Astrocyte of the cerebellum (primary cell): Measurements from ENCODE around the gene FUT1.
"Not testable (repeated sequence)": the region's sequence is repeated elsewhere in the genome, so short reads cannot be mapped to it uniquely, and the experiment has no call there.

ENCODE experiments used
- DNase-seq: peaks from one replicate; pipeline ENCODE4 v3.0.0-alpha.2; 2011; ENCODE audit warnings: low read depth
- H3K4me3 ChIP-seq: 2 replicates; pipeline ENCODE4 v1.5.1; 2011; ENCODE audit warnings: mild to moderate bottlenecking, low read depth, low read length, moderate library complexity
- in situ Hi-C: cut with HindIII; loops from 2 replicates; pipeline ENCODE4 v1.10.0; 2017; ENCODE audit warnings: low sequenced_read_pairs
- TF ChIP-seq, protein P1 (sequence below): IDR thresholded peaks from 2 replicates; pipeline ENCODE4 v1.5.1; 2012; ENCODE audit warnings: low read length, low read depth, moderate library complexity, mild to moderate bottlenecking; ENCODE audit errors: missing control alignments

FUT1 gene

DNA sequence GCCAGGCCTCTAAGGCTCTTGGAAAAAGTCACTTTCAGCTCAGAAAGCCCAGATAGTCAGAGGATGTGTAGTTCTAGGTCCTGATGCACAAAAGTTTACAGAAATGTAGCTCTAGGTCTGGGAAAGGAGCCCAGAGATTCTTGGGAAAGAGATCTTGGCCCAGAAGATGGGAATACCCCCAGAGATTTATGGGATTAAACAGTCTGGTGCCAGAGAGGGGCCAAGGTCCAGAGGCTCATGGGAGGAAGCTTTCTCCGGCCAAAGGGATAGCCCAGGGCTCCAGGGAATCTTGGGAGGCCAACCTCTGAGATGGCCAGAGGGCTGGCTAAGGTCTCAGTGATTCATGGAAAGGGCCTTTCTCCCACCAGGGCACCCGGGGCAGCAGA lies 43.2 kb upstream of the FUT1 start:
- H3K4me3 ChIP-seq, result no peak overlapping the region
- no peak for DNase-seq
- TF ChIP-seq, protein P1, sequence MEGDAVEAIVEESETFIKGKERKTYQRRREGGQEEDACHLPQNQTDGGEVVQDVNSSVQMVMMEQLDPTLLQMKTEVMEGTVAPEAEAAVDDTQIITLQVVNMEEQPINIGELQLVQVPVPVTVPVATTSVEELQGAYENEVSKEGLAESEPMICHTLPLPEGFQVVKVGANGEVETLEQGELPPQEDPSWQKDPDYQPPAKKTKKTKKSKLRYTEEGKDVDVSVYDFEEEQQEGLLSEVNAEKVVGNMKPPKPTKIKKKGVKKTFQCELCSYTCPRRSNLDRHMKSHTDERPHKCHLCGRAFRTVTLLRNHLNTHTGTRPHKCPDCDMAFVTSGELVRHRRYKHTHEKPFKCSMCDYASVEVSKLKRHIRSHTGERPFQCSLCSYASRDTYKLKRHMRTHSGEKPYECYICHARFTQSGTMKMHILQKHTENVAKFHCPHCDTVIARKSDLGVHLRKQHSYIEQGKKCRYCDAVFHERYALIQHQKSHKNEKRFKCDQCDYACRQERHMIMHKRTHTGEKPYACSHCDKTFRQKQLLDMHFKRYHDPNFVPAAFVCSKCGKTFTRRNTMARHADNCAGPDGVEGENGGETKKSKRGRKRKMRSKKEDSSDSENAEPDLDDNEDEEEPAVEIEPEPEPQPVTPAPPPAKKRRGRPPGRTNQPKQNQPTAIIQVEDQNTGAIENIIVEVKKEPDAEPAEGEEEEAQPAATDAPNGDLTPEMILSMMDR, result no peak
- in situ Hi-C loops, result loop anchor here (5.0 to 10.0 kb wide), 3 partner anchors 49 to 192 kb away; partner anchors contain the start of gene NTN5

DNA sequence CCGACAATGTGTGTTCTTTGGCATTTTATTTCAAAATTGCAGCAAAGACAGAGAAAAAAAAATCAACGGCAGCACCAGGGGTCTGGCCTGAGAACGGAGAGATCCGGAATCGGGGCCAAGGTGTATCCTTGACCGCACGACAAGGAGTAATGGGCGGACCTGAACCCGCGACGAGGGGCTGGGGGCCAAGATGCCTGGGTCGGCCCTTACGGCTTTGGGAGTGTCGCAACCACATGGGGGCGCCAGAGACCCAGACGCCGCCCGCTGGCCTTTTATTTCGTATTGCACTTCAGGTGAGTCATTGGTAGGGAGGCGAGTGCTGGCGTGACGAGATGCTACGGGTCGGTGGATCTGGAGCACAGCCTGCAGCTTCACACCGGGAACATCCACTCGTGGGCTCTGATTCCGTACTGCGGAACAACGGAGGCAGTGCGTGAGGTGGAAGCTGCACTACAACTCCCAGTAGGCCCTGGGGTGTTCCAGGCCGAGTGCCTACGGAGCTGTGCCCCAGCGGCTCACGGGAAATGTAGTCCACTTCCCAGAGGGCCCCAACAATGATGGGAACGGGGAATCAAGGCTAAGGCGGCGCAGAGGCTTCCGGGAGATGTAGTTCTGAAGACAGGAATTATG lies 42.7 kb upstream of the FUT1 start:
- TF ChIP-seq, protein P1, result peak; percentile 95
- in situ Hi-C loops, result loop anchor here (5.0 to 10.0 kb wide), 3 partner anchors 50 to 192 kb away; partner anchors contain the start of gene NTN5
- peak overlapping the region; percentile 43 for H3K4me3 ChIP-seq
- peak; percentile 86 for DNase-seq

DNA sequence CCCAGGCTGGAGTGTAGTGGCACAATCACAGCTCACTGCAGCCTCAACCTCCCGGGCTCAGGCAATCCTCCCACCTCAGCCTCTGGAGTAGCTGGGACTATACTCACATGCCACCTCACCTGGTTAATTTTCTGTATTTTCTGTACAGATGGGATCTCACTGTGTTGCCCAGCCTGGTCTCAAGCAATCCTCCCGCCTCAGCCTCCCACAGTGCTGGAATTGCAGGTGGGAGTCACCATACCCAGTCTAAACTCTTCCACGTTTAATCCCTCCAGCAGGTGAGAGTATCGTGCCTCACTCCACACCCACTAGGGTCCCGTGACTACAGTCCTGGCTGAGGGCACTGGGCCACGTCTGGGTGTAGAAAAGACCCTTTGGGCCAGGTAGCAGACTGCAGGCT lies 41.9 kb upstream of the FUT1 start:
- in situ Hi-C loops, result loop anchor here (10.0 kb wide), 2 partner anchors 51 to 119 kb away; partner anchors contain the start of gene NTN5
- DNase-seq, result no peak
- TF ChIP-seq, protein P1, result no peak
- H3K4me3 ChIP-seq, result no peak overlapping the region

DNA sequence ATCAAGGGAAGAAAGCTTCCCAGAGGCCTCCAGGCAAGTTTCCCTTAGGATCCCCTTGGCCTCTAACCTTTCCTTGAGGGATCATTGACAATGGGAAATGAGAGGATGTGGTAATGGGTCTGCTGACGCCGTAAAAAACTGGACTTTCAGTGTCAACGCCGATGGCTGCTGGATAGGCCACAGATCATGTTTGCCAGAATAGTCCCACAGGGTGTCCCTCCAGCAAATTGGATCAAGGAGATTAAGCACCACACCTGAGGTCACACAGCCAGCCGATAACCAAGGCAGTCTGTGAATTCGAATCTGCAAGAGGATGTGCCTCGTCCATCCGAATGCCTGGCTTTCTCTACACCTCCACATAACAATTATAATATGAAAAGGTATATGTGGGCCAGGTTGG lies 40.8 kb upstream of the FUT1 start:
- in situ Hi-C loops, result loop anchor here (10.0 kb wide), 2 partner anchors 52 to 118 kb away; partner anchors contain the start of gene NTN5
- TF ChIP-seq, protein P1, result no peak

DNA sequence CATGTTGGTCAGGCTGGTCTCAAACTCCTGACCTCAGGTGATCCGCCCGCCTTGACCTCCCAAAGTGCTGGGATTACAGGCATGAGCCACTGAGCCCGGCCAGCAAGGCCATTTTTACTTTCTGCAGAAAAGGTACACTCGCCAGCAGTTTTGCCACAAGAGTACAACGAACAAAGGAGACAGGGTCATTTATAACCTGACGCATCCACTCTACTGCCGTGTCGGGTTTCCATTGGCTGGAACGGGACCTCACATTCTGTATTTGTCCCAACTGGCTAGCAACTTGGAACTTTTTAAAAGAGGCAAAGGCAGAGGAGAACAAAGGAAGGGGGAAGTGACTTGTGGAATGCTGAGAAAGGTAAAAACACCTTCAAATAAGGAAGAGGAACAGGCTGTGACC lies 34.9 kb upstream of the FUT1 start:
- H3K4me3 ChIP-seq, DNase-seq, in situ Hi-C loops: not testable (repeated sequence)

More for the DNA sequence above, 40.8 kb upstream of the FUT1 start:
- H3K4me3 ChIP-seq, result no peak overlapping the region
- no peak for DNase-seq

DNA sequence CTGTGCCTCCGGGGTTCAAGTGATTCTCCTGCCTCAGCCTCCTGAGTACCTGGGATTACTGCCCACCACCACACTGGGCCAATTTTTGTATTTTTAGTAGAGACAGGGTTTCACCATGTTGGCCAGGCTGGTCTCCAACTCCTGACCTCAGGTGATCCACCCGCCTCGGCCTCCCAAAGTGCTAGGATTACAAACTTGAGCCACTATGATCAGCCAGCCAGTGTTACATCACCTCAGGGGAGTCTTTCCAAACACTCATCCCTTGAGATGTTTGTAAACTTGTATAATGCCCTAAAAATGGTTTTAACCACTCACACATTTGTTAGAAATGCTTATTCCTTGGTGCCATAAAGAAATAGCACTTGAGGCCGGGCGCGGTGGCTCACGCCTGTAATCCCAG lies 34.0 kb upstream of the FUT1 start:
- DNase-seq, H3K4me3 ChIP-seq, in situ Hi-C loops: not testable (repeated sequence)

DNA sequence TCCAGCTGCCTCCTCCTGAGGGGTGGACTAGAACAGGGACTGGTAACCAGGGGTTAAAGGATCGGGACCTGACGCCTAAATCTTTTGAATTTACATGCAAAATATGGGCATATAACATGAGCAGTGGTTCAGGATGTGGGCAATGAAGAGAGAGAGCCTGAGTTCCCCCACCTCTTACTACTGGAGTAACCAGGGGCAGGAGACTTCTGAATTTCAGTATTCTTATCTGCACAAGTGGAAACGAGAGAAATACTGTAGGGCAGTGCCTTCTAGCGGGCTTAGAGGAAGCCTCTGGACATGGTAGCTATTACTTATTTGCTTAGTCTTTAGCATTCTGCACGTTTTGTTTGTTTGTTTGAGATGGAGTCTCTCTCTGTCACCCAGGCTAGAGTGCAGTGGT lies 32.1 kb upstream of the FUT1 start:
- no peak overlapping the region for H3K4me3 ChIP-seq
- TF ChIP-seq, protein P1, result no peak
- in situ Hi-C loops, result no loop called here
- no peak for DNase-seq
